Activated B cell treated with CpG ODN at 0.5 μM for 24 hours (primary cell): ENCODE data around the gene GAL3ST2. TPM values are rescaled to one million over a fixed set of nuclear protein-coding genes. Genes with fewer than 3 reads are reported as not detected.

Source experiments
- ATAC-seq: fragments of 200-7000 bp; cut with Tn5 transposase; one replicate; pipeline ENCODE4 v1.10.0; 2021; ENCODE audit warnings: low read depth, mild to moderate bottlenecking, moderate library complexity
- CTCF ChIA-PET: fragments of 350-600 bp; sonication (Branson Sonifier 250); formaldehyde crosslinking; loops from one replicate; lab custom pipeline; 2021; ENCODE audit warnings: antibody characterized with exemption; lab: Charles Lee
- POLR2A ChIA-PET: fragments of 350-600 bp; sonication (Branson Sonifier 250); formaldehyde crosslinking; loops from one replicate; lab custom pipeline; 2021; ENCODE audit warnings: antibody characterized with exemption; lab: Charles Lee
- DNase-seq: peaks from one replicate; pipeline ENCODE4 v3.0.0; 2022
- H3K27ac Mint-ChIP-seq: one replicate; pipeline ENCODE4 v1.8.0; 2020; ENCODE audit warnings: mixed read lengths
- H3K27me3 Mint-ChIP-seq: one replicate; pipeline ENCODE4 v1.8.0; 2021; ENCODE audit warnings: mixed read lengths
- H3K36me3 Mint-ChIP-seq: one replicate; pipeline ENCODE4 v1.8.0; 2021; ENCODE audit warnings: low read depth, mixed read lengths
- H3K4me1 Mint-ChIP-seq: one replicate; pipeline ENCODE4 v1.8.0; 2021; ENCODE audit warnings: mixed read lengths
- H3K4me3 Mint-ChIP-seq: one replicate; pipeline ENCODE4 v1.8.0; 2020; ENCODE audit warnings: mild to moderate bottlenecking, mixed read lengths
- H3K9me3 Mint-ChIP-seq: one replicate; pipeline ENCODE4 v1.8.0; 2020; ENCODE audit warnings: mixed read lengths
- intact Hi-C: fragments of 100-400 bp; cut with micrococcal nuclease; formaldehyde crosslinking; loops from one replicate; pipeline ENCODE4 v1.15.1; 2024
- total RNA-seq: library from RNA; stranded (reverse); gene quantifications from 2 replicates; pipeline ENCODE4 v1.2.3, GENCODE V29; 2022
- TF ChIP-seq, protein P1 (sequence below): fragments of 200-600 bp; IDR thresholded peaks from one replicate; pipeline ENCODE4 v1.8.0; 2022; ENCODE audit warnings: antibody characterized with exemption, mild to moderate bottlenecking

GAL3ST2 gene
- total RNA-seq, 1 donor from 2014 or later: not detected

DNA sequence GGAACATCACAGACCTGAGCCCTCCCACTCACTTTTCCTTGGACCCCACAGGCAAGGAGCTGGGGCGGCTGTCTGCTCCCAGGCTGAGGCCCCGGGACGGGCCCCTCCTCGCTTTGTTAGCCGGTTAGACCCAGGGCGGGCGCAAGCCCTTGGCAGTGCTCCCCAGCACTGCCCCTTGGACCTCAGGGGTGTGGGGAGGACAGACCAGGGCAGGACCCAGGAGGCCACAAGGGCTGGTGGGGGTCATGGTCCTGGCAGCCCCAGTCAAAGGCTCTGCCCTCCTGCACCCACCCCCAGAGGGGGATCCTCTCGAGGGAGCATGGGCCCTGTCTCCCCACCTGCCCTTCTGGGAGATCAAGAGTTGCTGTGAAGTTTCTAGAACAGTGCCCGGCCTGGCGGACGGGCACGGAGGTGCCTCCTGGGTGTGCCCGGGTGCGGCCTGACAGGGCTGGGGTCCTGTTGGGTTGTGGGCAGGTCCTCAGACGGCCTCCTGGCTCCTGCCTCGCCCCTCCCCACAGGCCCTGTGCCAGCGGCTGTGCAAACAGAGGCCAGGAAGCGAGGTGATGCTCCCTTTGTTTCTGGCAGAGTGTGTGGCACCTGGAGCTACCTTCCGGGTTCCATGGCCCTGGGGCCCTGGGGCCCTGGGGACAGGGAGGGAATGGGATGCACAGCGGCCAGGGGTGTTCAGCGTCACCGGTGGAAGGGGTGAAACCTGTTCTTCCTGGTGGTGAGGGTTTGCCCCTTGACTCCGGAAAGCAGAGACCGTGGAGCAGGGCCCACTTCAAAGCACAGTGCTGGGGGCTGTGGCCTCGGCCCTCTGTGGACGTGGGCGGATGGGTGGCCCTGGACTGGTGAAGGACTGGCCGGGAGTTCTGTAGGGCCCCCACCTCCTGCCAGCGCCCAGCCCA is 2.9 kb upstream of the GAL3ST2 start:
- H3K27me3 Mint-ChIP-seq: no peaks in the 10 kb centered on the region
- no peak for DNase-seq
- CTCF ChIA-PET: interaction anchor here (1.5 kb wide), 1 partner anchor 71 kb away, joined by 4 read pairs; no protein-coding TSS in a partner anchor
- intact Hi-C loops: loop anchor here (5.0 kb wide), 1 partner anchor 36 kb away; no protein-coding TSS in a partner anchor
- no peaks in the 10 kb centered on the region for H3K36me3 Mint-ChIP-seq
- no peaks in the 10 kb centered on the region for H3K9me3 Mint-ChIP-seq
- peaks cover 14% of the 10 kb centered on the region for H3K4me1 Mint-ChIP-seq
- H3K27ac Mint-ChIP-seq: no peak overlapping the region
- no peak for ATAC-seq
- POLR2A ChIA-PET: no interaction called here
- TF ChIP-seq, protein P1, sequence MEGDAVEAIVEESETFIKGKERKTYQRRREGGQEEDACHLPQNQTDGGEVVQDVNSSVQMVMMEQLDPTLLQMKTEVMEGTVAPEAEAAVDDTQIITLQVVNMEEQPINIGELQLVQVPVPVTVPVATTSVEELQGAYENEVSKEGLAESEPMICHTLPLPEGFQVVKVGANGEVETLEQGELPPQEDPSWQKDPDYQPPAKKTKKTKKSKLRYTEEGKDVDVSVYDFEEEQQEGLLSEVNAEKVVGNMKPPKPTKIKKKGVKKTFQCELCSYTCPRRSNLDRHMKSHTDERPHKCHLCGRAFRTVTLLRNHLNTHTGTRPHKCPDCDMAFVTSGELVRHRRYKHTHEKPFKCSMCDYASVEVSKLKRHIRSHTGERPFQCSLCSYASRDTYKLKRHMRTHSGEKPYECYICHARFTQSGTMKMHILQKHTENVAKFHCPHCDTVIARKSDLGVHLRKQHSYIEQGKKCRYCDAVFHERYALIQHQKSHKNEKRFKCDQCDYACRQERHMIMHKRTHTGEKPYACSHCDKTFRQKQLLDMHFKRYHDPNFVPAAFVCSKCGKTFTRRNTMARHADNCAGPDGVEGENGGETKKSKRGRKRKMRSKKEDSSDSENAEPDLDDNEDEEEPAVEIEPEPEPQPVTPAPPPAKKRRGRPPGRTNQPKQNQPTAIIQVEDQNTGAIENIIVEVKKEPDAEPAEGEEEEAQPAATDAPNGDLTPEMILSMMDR: no peak
- H3K4me3 Mint-ChIP-seq: no peak overlapping the region

DNA sequence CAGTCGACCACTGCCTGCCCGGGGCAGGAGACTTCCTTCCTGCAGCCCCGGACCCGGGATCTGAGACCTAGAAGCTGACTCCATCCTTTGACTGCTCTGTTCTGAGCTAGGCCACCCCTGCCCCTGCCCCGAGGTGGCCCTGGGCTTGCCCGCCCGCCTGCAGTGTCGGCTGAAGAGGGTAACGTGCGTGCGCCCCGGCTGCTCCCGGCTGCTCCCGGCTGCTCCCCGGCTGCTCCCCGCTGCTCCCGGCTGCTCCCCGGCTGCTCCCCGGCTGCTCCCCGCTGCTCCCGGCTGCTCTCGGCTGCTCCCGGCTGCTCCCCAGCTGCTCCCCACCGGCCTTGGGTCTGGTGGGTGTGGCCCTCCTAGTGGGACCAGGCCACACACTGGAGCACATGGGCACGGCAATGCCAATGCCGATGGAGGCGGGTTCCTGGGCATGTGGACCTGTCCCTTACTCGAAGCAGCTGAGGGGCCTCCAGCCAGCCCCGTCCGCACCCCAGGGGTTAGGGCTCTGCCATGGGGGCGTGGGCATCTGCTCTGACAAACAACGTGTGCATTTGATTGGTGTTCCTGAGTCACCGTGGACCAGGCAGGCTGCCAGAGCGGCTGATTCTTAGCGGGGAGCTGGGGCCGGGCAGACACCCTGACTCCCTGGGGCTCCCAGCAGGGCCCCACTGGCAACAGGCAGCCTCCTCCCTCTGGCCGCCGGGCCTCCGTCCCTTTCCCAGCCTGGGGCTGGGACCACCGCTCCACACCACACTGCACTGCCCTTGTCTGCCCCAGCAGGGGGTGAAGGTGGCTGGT is 2.0 kb upstream of the GAL3ST2 start:
- intact Hi-C loops: loop anchor here (5.0 kb wide), 1 partner anchor 37 kb away; no protein-coding TSS in a partner anchor
- H3K4me3 Mint-ChIP-seq: no peak overlapping the region

DNA sequence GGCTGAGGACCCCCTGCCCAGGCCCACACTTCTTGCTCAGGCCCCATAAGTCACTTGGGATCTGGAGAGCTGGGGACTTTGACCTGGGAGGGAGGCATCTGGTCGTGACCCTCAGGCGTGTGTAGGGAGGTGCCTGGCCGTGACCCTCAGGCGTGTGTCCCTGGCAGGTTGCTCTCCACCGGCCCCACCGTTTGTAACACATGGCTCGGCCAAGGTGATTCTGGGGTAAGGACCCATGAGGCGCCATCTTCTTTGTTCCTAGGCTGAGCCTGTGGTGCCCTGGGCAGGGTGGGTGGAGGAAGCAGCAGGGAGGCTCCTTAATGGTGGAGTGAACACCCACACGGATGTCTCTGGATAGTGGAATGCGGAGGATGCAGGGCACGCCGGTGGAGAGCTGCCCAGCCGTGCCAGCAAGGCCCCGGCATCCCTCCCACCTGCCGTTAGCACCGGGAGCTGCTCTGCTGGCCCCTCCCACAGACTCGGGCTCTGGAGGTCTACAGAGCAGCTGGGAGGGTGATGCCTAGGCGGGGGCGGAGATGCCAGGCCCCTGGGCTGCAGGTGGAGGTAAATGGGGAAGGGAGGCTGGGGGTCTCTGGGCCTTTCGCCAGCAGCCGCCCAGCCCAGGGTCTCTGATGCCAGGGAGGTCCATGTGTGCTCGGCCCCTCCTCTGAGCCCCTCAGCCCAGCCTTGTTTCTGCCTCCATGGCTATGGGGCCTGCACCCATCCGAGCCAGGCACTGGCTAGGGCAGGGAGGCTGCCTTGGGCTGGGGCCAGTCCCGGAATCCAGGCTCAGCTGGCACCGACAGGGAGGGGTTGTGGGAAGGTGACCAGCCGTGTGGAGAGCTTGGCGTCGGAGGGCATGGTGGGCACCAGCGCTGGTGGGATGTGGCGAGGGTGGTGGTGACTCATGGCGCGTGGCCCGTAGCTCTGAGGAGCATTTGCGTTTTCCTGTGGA is 1.1 kb upstream of the GAL3ST2 start:
- Mint-ChIP-seq H3K4me3 (no peak overlapping the region), H3K4me1 (peaks cover 14% of the 10 kb centered on the region), H3K27ac (no peak overlapping the region), H3K9me3 (no peaks in the 10 kb centered on the region), H3K27me3 (no peaks in the 10 kb centered on the region), H3K36me3 (no peaks in the 10 kb centered on the region)
- intact Hi-C loops: no loop called here
- POLR2A ChIA-PET: no interaction called here
- DNase-seq (no peak), ATAC-seq (no peak)
- CTCF ChIA-PET: no interaction called here
- TF ChIP-seq, protein P1: no peak

More for the DNA sequence above, 2.0 kb upstream of the GAL3ST2 start:
- Mint-ChIP-seq H3K9me3 (no peaks in the 10 kb centered on the region), H3K4me1 (peaks cover 14% of the 10 kb centered on the region), H3K36me3 (no peaks in the 10 kb centered on the region), H3K27ac (no peak overlapping the region), H3K27me3 (no peaks in the 10 kb centered on the region)
- no peak for DNase-seq
- CTCF ChIA-PET: no interaction called here
- TF ChIP-seq, protein P1: no peak
- POLR2A ChIA-PET: no interaction called here
- no peak for ATAC-seq

DNA sequence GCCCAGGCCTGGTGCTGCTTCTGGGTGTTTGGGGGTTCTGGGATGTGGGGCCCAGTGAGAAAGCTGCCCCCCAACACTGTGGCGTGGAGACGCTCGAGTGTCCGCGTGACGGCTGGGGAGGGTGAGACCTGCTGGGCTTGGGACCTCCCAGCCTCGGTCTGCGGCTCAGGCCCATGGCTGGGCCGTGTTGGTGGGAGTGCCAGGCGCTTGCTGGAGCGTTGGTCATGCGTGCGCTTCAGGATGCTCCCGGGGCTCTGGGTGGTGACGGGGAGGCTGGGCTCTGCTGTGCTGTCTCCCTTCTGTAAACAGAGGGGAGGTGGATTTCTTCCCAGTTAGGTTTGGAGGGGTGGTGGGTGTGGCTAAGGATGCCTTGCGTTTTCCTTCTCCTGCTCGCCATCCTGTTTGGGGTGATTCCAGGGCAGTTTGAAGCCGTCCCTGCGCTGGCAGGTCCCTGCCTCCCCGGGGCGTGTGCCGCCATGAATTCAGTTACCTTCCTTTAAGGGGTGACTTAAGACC is 606 bp downstream of the GAL3ST2 start:
- intact Hi-C loops: no loop called here
- Mint-ChIP-seq H3K27me3 (no peaks in the 10 kb centered on the region), H3K9me3 (no peaks in the 10 kb centered on the region), H3K4me3 (no peak overlapping the region), H3K36me3 (no peaks in the 10 kb centered on the region), H3K27ac (no peak overlapping the region), H3K4me1 (peaks cover 5% of the 10 kb centered on the region)
- ChIA-PET CTCF (no interaction called here), POLR2A (interaction anchor here (2.3 kb wide), 1 partner anchor 11 kb away, joined by 7 read pairs; no protein-coding TSS in a partner anchor)
- ATAC-seq: no peak
- no peak for DNase-seq
- TF ChIP-seq, protein P1: no peak
